GM12878 (cell line): ENCODE results near the gene MUC21. TPM values are rescaled to one million over a fixed set of nuclear protein-coding genes. Genes with fewer than 3 reads are reported as not detected.

Experiments used
- ATAC-seq: fragments of 200-7000 bp; cut with Tn5 transposase; 3 replicates; pipeline ENCODE4 v1.9.1; 2020; ENCODE audit warnings: mild to moderate bottlenecking, moderate library complexity
- BruUV-seq: library from RNA; stranded (reverse); fragments of 400-500 nt; replicated peaks from 2 replicates; lab custom pipeline; 2021; lab: Mats Ljungman, UMichigan
- CTCF ChIA-PET: fragments of 300-600 bp; sonication (Branson Sonifier 250); formaldehyde crosslinking; extraction: SDS; loops from one replicate; lab custom pipeline; 2021; ENCODE audit warnings: inconsistent platforms; lab: Yijun Ruan, JAX
- POLR2A ChIA-PET: fragments of 350-600 bp; formaldehyde crosslinking; extraction: SDS; loops from one replicate; lab custom pipeline; 2021; ENCODE audit warnings: inconsistent platforms; lab: Charles Lee
- RAD21 ChIA-PET: fragments of 300-600 bp; sonication (Branson Sonifier 250); formaldehyde crosslinking; loops from one replicate; lab custom pipeline; 2023; ENCODE audit warnings: antibody characterized with exemption; ENCODE audit not compliant: unreplicated experiment; lab: Charles Lee
- SMC1A ChIA-PET: fragments of 300-600 bp; sonication (Branson Sonifier 250); formaldehyde crosslinking; loops from one replicate; lab custom pipeline; 2023; ENCODE audit not compliant: unreplicated experiment, uncharacterized antibody; lab: Charles Lee
- DNase-seq: peaks from one replicate; pipeline ENCODE4 v3.0.0-alpha.2; 2011; ENCODE audit warnings: low read depth, low spot score
- FAIRE-seq: peaks from 3 replicates; lab custom pipeline; 2011; peaks lifted over from hg19 to GRCh38; lab: Jason Lieb, UNC
- H2AFZ ChIP-seq: 2 replicates; pipeline ENCODE4 v1.6.0; 2011; ENCODE audit warnings: low read depth, low read length, control low read depth; ENCODE audit not compliant: control insufficient read depth
- H3K27ac ChIP-seq: 2 replicates; pipeline ENCODE4 v1.5.1; 2011; ENCODE audit warnings: control low read depth; ENCODE audit not compliant: control insufficient read depth, insufficient read depth
- H3K27me3 ChIP-seq, 2 experiments: replicated peaks in 1 of 2; 2 replicates each; pipeline versions ENCODE4 v1.6.0 to v1.6.1; 2011; ENCODE audit warnings: low read length in 1 of 2; ENCODE audit not compliant: control insufficient read depth in 2 of 2, insufficient read depth in 2 of 2
- H3K36me3 ChIP-seq, 2 experiments: 2 replicates each; pipeline ENCODE4 v1.5.1; 2011; ENCODE audit warnings: low read length in 1 of 2; ENCODE audit not compliant: control insufficient read depth in 2 of 2, insufficient read depth in 2 of 2
- H3K4me1 ChIP-seq: 2 replicates; pipeline ENCODE4 v1.6.1; 2011; ENCODE audit warnings: mild to moderate bottlenecking, low read length, moderate library complexity, mixed read lengths; ENCODE audit not compliant: control insufficient read depth, insufficient read depth
- H3K4me2 ChIP-seq: 2 replicates; pipeline ENCODE4 v1.6.0; 2011; ENCODE audit warnings: control low read depth; ENCODE audit not compliant: control insufficient read depth, insufficient read depth
- H3K4me3 ChIP-seq: fragments of 200-600 bp; sonication (generic); 2 replicates; pipeline ENCODE4 v1.5.1; 2016
- H3K79me2 ChIP-seq: 2 replicates; pipeline ENCODE4 v1.6.0; 2011; ENCODE audit warnings: low read length; ENCODE audit not compliant: control insufficient read depth, insufficient read depth
- H3K9ac ChIP-seq: 2 replicates; pipeline ENCODE4 v1.8.0; 2011; ENCODE audit warnings: low read length, control low read depth, mixed read lengths; ENCODE audit not compliant: control insufficient read depth, insufficient read depth
- H3K9me3 ChIP-seq: replicated peaks from 3 replicates; pipeline ENCODE4 v1.5.1; 2011; ENCODE audit warnings: mild to moderate bottlenecking, low read length; ENCODE audit not compliant: control insufficient read depth, insufficient read depth
- H4K20me1 ChIP-seq: 2 replicates; pipeline ENCODE4 v1.6.0; 2011; ENCODE audit not compliant: control insufficient read depth, insufficient read depth
- EP300 ChIP-seq, 2 experiments: fragments of 150-350 bp in 1 of 2; IDR thresholded peaks; 2 replicates each; pipeline ENCODE4 v1.6.1; 2011 to 2012; ENCODE audit warnings: low read depth in 2 of 2, low read length in 2 of 2, borderline replicate concordance in 1 of 2, improper control_type of control experiment in 1 of 2, inconsistent platforms in 1 of 2; ENCODE audit not compliant: control insufficient read depth in 1 of 2
- ETV6 ChIP-seq, 2 experiments: fragments of 450-650 bp in 1 of 2; IDR thresholded peaks in 1 of 2; conservative IDR thresholded peaks in 1 of 2; 2 replicates each; pipeline ENCODE4 v1.6.1; 2014; ENCODE audit warnings: antibody characterized with exemption in 1 of 2, borderline replicate concordance in 1 of 2, low read depth in 1 of 2, mild to moderate bottlenecking in 1 of 2, moderate library complexity in 1 of 2
- HSF1 ChIP-seq: fragments of 150-350 bp; IDR thresholded peaks from 2 replicates; pipeline ENCODE4 v1.6.1; 2014; ENCODE audit warnings: mild to moderate bottlenecking, low read depth, low read length
- MLLT1 ChIP-seq: fragments of 450-650 bp; IDR thresholded peaks from 2 replicates; pipeline ENCODE4 v1.6.1; 2016; ENCODE audit warnings: mild to moderate bottlenecking
- MTA2 ChIP-seq: fragments of 450-650 bp; IDR thresholded peaks from 2 replicates; pipeline ENCODE4 v1.6.1; 2016; ENCODE audit warnings: low read depth, mild to moderate bottlenecking, moderate library complexity
- MTA3 ChIP-seq: IDR thresholded peaks from 2 replicates; pipeline ENCODE4 v1.6.1; 2012; ENCODE audit warnings: low read length, inconsistent platforms, borderline replicate concordance
- POU2F2 ChIP-seq: IDR thresholded peaks from 3 replicates; pipeline ENCODE4 v1.6.1; 2011; ENCODE audit warnings: low read depth, mild to moderate bottlenecking, low read length, borderline replicate concordance
- RFX5 ChIP-seq: IDR thresholded peaks from 2 replicates; pipeline ENCODE4 v1.6.1; 2011; ENCODE audit warnings: low read depth, low read length, improper control_type of control experiment
- SIN3A ChIP-seq: IDR thresholded peaks from 2 replicates; pipeline ENCODE4 v1.6.1; 2012; ENCODE audit warnings: low read depth, low read length, improper control_type of control experiment
- SMAD5 ChIP-seq: IDR thresholded peaks from 2 replicates; pipeline ENCODE4 v1.6.1; 2016; ENCODE audit warnings: antibody characterized with exemption, low read depth
- SMARCA5 ChIP-seq: fragments of 450-650 bp; IDR thresholded peaks from 2 replicates; pipeline ENCODE4 v1.6.1; 2017; ENCODE audit warnings: mild to moderate bottlenecking
- SRF ChIP-seq, 2 experiments: IDR thresholded peaks; 2 replicates each; pipeline ENCODE4 v1.6.1; 2011; ENCODE audit warnings: low read depth in 2 of 2, low read length in 2 of 2, mild to moderate bottlenecking in 1 of 2, moderate library complexity in 1 of 2
- STAT3 ChIP-seq: IDR thresholded peaks from 2 replicates; pipeline ENCODE4 v1.6.1; 2011; ENCODE audit warnings: low read depth, low read length, improper control_type of control experiment
- ZBED1 ChIP-seq: IDR thresholded peaks from 2 replicates; pipeline ENCODE4 v1.6.1; 2016; ENCODE audit warnings: borderline replicate concordance
- ZNF622 ChIP-seq: fragments of 450-650 bp; IDR thresholded peaks from 2 replicates; pipeline ENCODE4 v1.6.1; 2017; ENCODE audit warnings: mild to moderate bottlenecking, inconsistent platforms
- WGBS: methylation state at CpG from one replicate; pipeline ENCODE4 v1.1.6; 2016; ENCODE audit warnings: low lambda C conversion rate; ENCODE audit not compliant: insufficient replicate concordance, insufficient coverage; ENCODE audit errors: missing lambda C conversion rate; 5-methylcytosine and 5-hydroxymethylcytosine counted together
- in situ Hi-C: fragments of 300-500 bp; cut with MboI; formaldehyde crosslinking; loops from 9 replicates; pipeline ENCODE4 v1.14.3; 2018; ENCODE audit warnings: mixed read lengths
- intact Hi-C: fragments of 100-400 bp; cut with micrococcal nuclease; formaldehyde crosslinking; loops from one replicate; pipeline ENCODE4 v1.14.2; 2022; ENCODE audit not compliant: unreplicated experiment
- polyA plus RNA-seq, 11 experiments: library from polyadenylated mRNA; depleted of rRNA in 4 of 11; unstranded in 6 of 11; stranded (reverse) in 5 of 11; fragments of >200 nt; fragmentation: Nextera tagmentation in 4 of 11; fragmentation: Illumina TruSeq in 1 of 11; extraction: Ambion mirVana in 4 of 11; extraction: Trizol in 1 of 11; gene quantifications; 1 replicate in 1 of 11; 2 replicates in 10 of 11; pipeline versions ENCODE4 v1.2.1 to v1.2.3, GENCODE V29; 2011 to 2016; ENCODE audit warnings: inconsistent platforms in 2 of 11, missing spikeins in 2 of 11, low read depth in 1 of 11
- total RNA-seq, 4 experiments: library from RNA; depleted of rRNA in 3 of 4; stranded (reverse); fragments of >200 nt in 3 of 4; fragmentation: Illumina TruSeq in 1 of 4; extraction: Trizol in 1 of 4; gene quantifications; 2 replicates each; pipeline versions ENCODE4 v1.2.1 to v1.2.3, GENCODE V29; 2013 to 2021
- TF ChIP-seq, protein P1 (sequence below), 3 experiments: IDR thresholded peaks in 2 of 3; conservative IDR thresholded peaks in 1 of 3; 2 replicates each; pipeline ENCODE4 v1.5.1; 2011; ENCODE audit warnings: low read depth in 3 of 3, low read length in 3 of 3, mild to moderate bottlenecking in 3 of 3, control low read depth in 2 of 3, moderate library complexity in 2 of 3, inconsistent platforms in 1 of 3, mixed read lengths in 1 of 3; ENCODE audit not compliant: control insufficient read depth in 2 of 3, insufficient read depth in 1 of 3; ENCODE audit errors: extremely low read depth in 1 of 3
- TF ChIP-seq, protein P2 (sequence below): IDR thresholded peaks from 2 replicates; pipeline ENCODE4 v1.6.1; 2012; ENCODE audit warnings: mild to moderate bottlenecking, low read depth, low read length

The MUC21 gene
- total and polyA plus RNA-seq, 10 of the 15 experiments (the other 5 are each of a cell fraction or from before 2014, with no cell fraction given): 0.02 TPM; not detected in 9

- Histone ChIP-seq H3K9ac (no peak overlapping the region), H3K79me2 (no peaks in the 10 kb centered on the region), H4K20me1 (no peaks in the 10 kb centered on the region; the same call in 1 of the 2 replicates), H3K4me2 (no peak overlapping the region), H3K4me1 (no peaks in the 10 kb centered on the region), H3K9me3 (no peaks in the 10 kb centered on the region; the same call in 2 of the 3 replicates), H3K27ac (no peak overlapping the region), H3K36me3 (no peaks in the 10 kb centered on the region), H3K27me3 (peaks cover 0 to 3% of the 10 kb centered on the region in 2 experiments; a peak in 3 of 4 replicates), H3K4me3 (no peak overlapping the region), H2AFZ (no peak overlapping the region)
- BruUV-seq: no TSS peak
- ChIA-PET RAD21 (no interaction called here), SMC1A (no interaction called here), POLR2A (no interaction called here), CTCF (interaction anchor here (0.6 kb wide), 1 partner anchor 119 kb away, joined by 3 read pairs; no protein-coding TSS in a partner anchor)
- 62% methylated on average over 4 of the region's 5 CpGs for WGBS
- DNase-seq (no peak), FAIRE-seq (no peak), ATAC-seq (no peak)
- in situ Hi-C loops (no loop called here), intact Hi-C loops (no loop called here)
- TF ChIP-seq MLLT1: no peak
- TF ChIP-seq SRF (IDR thresholded peaks at IDR 0.05; ENCODE audit: low read depth in 2 of 2, low read length in 2 of 2): no peak
- TF ChIP-seq ZBED1: no peak
- TF ChIP-seq SMARCA5: no peak
- no peak for TF ChIP-seq ZNF622
- no peak for TF ChIP-seq STAT3
- no peak for TF ChIP-seq MTA3
- TF ChIP-seq RFX5: no peak
- TF ChIP-seq, protein P1, sequence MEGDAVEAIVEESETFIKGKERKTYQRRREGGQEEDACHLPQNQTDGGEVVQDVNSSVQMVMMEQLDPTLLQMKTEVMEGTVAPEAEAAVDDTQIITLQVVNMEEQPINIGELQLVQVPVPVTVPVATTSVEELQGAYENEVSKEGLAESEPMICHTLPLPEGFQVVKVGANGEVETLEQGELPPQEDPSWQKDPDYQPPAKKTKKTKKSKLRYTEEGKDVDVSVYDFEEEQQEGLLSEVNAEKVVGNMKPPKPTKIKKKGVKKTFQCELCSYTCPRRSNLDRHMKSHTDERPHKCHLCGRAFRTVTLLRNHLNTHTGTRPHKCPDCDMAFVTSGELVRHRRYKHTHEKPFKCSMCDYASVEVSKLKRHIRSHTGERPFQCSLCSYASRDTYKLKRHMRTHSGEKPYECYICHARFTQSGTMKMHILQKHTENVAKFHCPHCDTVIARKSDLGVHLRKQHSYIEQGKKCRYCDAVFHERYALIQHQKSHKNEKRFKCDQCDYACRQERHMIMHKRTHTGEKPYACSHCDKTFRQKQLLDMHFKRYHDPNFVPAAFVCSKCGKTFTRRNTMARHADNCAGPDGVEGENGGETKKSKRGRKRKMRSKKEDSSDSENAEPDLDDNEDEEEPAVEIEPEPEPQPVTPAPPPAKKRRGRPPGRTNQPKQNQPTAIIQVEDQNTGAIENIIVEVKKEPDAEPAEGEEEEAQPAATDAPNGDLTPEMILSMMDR (IDR thresholded peaks at IDR 0.05 in 2 of 3, conservative IDR thresholded peaks at IDR 0.05 in 1 of 3; ENCODE audit: control insufficient read depth in 2 of 3, extremely low read depth in 1 of 3, insufficient read depth in 1 of 3, low read depth in 3 of 3, low read length in 3 of 3): no peak
- no peak for TF ChIP-seq SMAD5
- TF ChIP-seq, protein P2, sequence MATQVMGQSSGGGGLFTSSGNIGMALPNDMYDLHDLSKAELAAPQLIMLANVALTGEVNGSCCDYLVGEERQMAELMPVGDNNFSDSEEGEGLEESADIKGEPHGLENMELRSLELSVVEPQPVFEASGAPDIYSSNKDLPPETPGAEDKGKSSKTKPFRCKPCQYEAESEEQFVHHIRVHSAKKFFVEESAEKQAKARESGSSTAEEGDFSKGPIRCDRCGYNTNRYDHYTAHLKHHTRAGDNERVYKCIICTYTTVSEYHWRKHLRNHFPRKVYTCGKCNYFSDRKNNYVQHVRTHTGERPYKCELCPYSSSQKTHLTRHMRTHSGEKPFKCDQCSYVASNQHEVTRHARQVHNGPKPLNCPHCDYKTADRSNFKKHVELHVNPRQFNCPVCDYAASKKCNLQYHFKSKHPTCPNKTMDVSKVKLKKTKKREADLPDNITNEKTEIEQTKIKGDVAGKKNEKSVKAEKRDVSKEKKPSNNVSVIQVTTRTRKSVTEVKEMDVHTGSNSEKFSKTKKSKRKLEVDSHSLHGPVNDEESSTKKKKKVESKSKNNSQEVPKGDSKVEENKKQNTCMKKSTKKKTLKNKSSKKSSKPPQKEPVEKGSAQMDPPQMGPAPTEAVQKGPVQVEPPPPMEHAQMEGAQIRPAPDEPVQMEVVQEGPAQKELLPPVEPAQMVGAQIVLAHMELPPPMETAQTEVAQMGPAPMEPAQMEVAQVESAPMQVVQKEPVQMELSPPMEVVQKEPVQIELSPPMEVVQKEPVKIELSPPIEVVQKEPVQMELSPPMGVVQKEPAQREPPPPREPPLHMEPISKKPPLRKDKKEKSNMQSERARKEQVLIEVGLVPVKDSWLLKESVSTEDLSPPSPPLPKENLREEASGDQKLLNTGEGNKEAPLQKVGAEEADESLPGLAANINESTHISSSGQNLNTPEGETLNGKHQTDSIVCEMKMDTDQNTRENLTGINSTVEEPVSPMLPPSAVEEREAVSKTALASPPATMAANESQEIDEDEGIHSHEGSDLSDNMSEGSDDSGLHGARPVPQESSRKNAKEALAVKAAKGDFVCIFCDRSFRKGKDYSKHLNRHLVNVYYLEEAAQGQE: no peak
- TF ChIP-seq EP300 (IDR thresholded peaks at IDR 0.05; ENCODE audit: borderline replicate concordance in 1 of 2, control insufficient read depth in 1 of 2, low read depth in 2 of 2, low read length in 2 of 2): no peak
- TF ChIP-seq MTA2: no peak
- no peak for TF ChIP-seq ETV6 (conservative IDR thresholded peaks at IDR 0.05 in 1 of 2, IDR thresholded peaks at IDR 0.05 in 1 of 2; ENCODE audit: borderline replicate concordance in 1 of 2, low read depth in 1 of 2)
- no peak for TF ChIP-seq SIN3A
- TF ChIP-seq HSF1: no peak
- TF ChIP-seq POU2F2: no peak
These were observed 38.2 kb upstream of the MUC21 start for GRCh38 chr6:30945281-30945680.
